NCI-H446 treated with DMSO at 0.1 percent for 48 hours (cell line): ENCODE data around the gene ST3GAL3.
"Not testable (repeated sequence)": the region's sequence is repeated elsewhere in the genome, so short reads cannot be mapped to it uniquely, and the experiment has no call there.

Experiments
- DNase-seq: peaks from one replicate; lab custom pipeline; 2025; lab: John Stamatoyannopoulos, UW

ST3GAL3 gene

DNA sequence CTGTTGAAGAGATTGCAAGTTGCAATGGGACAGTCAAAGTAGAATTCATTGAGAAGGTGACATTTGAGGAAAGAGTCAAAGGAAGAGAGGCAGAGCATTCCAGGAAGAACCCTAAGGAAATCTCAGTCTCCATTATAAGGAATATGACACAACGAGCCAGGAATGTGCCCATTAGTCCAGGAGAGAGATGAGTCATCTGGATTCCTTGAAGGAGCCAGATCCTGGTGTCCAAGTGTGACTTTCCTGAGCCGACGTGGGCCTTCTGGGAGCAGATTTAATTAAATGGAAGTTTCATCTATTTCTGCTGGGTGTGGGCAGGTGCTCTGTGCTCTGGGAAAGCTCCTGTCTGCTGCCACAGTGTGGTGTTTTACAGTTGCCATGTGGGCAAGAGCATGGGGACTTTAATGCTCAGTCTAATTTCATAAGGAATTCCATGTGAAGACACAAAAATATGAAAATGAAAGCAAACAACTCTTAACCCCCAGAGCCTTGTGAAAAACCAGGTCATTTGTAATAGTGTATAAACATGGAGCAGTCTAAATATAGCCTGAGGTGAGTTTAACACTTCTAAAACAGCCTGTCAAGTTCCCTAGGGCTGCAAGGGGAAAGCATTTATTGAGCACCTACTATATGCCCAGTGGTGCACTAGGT, 114.8 kb downstream of the ST3GAL3 start:
- DNase-seq = peak; percentile 12

DNA sequence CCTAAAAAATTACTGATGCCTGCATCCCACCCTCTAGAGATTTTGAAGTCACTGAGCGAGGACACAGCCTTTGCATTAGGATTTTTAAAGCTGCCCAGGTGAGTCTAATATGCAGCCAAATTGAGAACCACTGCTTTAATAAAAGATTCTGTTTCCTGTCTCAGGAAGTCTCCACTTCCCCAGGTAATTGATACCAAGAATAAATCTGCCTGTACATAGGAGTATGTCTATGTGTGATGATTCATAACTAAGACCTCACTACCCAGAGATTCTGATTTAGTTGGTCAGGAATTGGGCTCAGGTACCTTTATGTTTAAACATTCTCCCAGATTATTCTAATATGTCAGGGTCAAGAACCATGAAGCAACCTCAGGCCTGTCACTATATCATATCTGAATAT, 117.5 kb downstream of the ST3GAL3 start:
- DNase-seq = no peak

DNA sequence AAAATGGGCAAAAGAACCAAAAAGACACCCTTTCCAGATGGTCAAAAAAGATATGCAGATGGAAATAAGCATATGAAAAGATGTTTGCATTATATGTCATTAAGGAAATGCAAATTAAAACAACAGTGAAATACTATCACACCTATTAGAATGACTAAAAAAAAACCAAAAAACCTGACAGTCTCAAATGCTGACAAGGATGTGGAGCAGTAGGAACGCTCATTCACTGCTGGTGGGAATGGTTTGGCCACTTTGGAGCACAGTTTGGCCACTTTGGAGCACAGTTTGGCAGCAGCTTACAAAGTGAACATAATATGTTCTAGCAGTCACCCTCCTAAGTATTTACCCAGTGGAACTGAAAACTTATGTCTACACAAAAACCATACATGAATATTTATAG, 121.2 kb downstream of the ST3GAL3 start:
- DNase-seq = no peak

DNA sequence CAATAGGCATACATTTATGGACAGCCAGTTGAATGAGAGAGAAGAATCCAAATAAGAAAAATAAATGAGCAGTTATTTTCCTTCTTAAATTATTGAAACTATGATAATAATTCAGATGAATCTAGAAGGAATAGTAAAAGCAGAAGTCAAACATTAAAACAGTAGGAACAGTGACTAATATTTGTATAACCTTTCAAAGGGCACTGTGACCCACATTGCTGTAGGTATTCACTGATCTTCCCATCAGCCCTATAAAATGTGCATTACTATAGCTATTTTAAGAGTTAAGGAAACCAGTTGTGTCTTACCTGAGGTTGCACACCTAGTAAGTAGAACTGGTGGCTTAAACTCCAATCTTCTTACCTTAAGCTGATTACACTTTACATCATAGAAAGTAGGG, 123.5 kb downstream of the ST3GAL3 start:
- DNase-seq = no peak

DNA sequence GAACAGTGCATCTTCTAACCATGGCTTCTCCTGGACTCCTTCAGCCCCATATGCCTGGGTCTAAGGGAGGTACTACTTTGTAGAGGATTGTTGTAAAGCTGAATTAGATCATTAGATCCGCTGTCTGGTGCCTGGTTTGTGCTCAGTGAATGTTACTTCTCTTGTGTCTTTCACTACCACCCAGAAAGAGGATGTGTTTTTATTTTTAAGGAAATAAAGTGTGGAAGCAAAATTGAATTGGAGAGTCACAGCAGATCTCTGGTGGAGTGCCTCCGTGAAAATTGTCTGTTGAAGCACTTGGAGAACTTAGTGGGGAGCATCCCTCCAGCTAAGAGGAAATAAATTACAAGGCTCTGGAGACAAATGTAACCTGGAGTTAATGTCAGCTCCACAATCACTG, 124.5 kb downstream of the ST3GAL3 start:
- no peak for DNase-seq

DNA sequence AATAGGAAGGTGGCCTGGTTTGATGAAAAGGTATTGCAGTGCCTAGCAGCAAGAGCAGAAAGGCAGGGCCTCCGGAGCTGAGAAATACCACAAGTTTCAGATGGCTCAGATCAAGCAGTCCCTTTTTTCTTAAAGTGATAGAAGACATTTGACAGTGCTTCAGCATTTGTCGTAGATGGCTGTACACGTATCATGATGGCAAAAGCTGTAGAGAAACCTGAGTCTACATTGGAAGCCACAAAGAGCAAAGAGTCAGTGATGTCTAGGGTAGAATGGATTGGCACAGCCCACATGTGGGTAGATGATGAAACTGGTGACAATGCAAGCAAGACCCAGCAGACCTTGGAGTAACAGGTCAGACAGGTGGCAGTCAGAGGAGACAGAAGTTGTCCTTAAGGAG, 124.9 kb downstream of the ST3GAL3 start:
- no peak for DNase-seq

DNA sequence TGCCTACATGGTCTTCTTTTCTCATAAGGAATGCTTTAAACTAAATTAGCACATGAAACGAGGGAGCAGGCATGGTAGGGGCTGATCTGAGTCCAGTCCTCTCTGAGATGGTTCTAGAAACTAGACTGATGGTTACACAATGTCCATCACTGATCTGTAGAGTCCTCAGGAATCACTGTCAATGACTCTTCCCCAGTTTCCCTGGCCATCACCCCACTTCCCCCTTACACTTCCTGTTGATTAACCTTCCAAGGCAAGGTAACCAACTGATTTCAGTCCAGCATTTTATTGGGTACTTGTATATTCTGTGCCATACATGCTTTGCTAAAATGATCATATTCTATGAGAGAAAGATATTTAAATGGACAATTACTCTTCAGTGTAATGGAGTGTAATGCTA, 125.7 kb downstream of the ST3GAL3 start:
- no peak for DNase-seq

DNA sequence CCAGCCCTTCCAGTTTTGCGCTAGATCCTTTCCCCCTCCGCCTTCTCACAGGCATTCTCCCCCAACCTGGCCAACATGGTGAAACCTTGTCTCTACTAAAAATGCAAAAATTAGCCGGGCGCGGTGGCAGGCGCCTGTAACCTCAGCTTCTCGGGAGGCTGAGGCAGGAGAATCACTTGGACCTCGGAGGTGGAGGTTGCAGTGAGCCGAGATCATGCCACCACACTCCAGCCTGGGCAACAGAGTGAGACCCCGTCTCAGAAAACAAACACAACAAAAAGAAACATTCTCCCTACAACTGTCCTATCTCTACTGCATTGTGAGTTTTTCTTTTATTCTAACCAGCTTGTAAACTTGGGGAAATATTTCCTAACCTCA, 126.6 kb downstream of the ST3GAL3 start:
- not testable (repeated sequence) for DNase-seq

DNA sequence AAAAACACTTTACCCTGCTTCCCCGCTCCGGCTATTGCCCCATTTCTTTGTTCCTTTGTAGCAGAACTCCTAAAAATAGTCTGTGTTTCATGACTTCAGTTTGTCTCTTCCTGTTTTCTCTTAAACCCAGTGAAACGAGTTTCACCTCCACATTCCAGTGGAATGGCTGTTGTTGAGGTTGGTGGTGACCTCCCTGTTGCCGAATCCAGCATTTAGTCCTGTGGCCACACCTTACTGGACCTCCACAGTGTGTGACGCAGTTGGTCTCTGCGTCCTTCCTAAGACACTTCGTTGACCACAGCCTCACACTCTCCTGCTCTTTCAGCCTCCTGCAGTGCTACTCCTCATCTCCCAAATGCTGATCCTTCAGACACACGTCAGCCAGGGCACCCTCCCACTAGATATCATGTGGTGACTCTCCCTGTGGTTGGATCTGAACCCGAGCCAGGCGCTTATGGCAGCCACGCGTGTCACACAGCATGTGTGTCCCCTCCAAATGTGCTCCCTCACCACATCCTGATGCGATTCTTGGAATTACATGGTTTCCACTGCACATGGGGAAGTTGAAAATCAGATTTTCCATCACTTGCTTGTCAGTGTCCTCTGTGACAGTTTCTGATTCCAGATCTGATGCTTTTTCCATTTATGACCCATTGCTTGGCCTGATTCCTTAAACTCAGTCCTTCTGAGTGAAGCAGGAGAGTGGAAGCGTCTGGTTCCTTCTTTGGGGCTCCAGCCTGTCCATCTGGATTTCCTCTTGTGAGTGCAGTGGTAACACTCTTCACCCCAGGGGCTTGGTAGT, 127.1 kb downstream of the ST3GAL3 start:
- DNase-seq = no peak

DNA sequence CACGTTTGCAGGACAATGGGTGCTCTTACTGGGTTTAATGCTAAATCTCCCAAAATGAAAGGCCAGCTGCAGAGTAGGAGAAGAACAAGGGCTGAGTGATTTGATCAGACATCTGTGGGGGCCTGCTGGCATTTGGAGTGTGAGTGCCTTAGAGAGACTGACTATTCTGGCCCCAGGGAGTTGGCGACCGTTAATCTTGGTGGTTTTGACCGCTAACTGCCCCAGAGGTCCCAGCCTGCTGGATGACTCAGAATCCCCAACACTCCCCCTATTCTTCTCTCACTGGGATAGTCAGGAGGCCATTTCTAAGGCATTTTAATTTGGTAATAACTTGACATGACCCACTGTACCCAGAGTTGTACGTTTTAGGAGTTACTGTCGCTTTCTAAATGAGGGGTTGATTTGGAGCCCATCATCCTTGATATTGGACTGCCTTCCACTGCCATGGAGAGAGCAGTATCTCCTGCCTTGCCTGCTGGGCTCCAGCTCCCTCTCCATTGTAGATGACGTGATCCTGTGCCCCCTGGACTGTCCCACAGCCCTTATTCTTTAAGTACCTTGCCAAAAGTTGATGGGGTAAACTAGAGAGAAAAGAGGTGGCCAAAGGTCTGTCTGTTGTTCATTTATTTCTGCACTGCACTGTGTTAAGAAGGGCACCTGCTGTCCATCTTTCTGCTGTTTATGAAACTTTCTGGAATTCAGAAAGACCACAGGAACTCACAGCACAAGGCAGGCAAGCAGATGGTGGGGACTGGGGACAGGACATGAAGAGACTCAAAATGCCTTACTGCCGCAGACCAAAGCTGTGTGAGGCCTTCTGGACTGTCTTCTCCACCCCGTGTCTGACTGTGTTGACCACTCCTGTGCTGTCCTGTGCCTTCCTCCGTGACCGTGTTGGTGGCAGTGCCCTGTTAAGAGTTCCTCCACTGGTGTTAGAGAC, 128.0 kb downstream of the ST3GAL3 start:
- no peak for DNase-seq

DNA sequence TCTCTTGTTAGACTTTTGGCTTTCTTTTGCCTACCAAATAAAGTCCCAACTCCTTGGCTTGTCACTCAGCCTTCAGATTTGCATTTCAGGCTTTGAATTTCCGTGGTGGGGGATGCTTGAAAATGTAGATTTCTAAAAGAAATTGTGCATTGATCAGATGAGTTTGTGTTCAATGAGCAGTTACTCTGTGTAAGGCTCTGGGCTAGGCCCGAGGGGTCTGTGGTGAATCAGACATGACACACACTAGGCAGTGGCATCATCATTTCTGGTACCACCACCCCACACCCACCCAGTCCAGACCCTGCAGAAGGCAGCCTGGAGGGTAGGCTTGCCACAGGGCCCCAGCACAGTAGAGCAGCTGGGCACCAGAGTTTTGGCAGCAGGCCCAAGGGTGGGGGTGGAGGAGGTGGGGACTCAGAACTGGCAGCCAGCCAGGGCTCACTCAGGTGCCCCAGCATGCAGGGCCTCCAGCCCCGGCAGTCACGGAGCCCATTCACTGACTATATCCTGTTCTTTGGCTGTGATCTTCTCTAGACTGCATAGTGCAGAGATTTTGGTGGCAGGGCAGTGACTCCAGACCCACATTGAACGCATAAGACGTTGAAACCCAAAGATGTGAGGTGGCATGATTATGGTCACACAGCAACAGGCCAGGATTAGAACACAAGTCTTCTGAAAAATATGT, 129.1 kb downstream of the ST3GAL3 start:
- peak; percentile 72 for DNase-seq

DNA sequence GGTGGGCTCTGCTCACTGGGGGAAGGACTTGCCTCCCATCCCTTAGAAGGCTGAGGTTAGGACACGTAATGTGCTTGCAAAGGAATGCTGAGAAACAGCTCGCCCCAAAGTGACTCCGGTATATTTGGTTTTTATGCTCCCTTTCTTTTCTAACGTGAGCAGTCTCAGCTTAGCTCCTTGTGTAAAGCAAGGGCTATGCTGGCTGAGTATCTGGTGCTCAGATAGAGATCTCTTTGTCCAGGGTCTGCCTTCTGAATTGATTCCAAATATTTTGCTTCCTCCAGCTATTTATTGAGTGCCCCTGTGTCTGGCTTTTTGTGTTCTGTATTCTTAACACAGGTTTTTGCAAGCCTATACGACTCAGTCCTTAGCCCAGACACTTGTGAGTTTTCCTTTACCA, 131.7 kb downstream of the ST3GAL3 start:
- no peak for DNase-seq

DNA sequence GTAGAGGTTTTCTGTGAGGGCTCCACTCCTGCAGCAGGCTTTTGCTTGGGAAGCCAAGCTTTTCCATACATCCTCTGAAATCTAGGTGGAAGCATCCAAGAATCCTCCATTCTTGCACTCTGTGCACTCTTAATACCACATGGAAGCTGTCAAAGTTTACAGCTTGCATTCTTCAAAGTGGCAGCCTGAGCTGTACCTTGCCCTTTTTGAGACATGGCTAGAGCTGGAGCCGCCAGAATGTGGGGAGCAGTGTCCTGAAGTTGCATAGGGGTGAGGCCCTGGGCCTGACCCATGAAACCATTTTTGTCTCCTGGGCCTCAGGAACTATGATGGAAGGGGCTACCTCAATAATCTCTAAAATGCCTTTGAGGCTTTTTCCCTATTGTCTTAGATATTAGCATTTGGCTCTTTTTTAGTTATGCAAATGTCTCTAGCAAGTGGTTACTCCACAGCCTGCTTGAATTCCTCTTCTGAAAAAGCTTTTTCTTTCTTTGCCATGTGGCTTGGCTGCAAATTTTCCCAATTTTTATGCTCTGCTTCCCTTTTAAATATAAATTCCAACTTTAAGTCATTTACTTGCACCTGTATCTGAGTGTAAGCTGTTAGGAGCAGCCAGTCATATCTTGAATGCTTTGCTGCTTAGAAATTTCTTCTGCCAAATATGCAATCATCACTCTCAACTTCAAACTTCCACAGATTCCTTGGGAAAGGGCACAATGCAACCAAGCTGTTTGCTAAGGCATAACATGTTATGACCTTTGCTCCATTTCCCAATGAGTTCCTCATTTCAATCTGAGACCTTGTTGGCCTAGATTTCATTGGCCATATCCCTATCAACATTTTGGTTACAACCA, 134.2 kb downstream of the ST3GAL3 start:
- no peak for DNase-seq

DNA sequence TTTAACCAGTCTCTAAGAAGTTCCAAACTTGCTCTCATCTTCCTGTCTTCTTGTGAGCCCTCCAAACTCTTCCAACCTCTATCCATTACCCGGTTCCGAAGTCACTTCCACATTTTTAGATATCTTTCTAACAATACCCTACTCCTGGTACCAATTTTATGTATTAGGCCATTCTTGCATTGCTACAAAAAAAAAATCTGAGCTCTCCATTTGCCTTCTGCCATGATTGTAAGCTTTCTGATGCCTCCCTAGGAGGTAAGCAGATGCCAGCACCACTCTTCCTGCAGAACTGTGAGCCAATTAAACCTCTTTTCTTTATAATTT, 134.8 kb downstream of the ST3GAL3 start:
- no peak for DNase-seq

DNA sequence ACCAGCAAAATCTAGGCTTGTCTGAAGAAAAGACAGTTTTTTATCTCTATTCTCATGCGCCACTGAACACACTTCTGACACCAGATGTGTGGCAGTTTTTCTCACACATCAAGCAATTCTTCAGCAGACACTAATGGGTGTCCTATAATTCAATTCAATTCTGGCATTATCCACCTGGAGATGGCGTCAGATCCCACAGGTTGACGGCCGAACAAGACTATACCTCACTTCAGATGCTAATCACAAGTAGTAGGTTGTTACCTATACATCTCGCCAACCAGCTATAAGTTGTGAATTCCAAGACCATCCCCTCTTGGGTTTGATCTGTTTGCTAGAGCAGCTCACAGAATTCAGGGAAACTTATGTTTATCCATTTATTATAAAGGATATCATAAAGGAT, 136.3 kb downstream of the ST3GAL3 start:
- DNase-seq = no peak

DNA sequence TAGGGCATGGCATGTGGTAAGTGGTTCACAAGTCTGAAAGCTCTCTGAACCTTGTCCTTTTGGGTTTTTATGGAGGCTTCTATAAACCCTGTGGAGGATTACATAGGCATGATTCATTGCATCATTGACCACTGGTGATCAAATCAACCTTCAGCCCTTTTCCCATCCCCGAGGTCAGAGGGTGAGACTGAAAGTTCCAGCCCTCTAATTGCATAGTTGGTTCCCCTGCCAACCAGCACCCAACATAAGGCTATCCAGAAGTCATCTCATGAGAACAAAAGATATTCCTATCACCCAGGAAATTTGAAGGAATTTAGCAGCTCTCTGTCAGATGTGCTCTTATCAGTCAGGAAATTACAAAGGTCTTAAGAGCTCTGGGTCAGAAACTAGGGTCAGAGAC, 136.8 kb downstream of the ST3GAL3 start:
- no peak for DNase-seq

DNA sequence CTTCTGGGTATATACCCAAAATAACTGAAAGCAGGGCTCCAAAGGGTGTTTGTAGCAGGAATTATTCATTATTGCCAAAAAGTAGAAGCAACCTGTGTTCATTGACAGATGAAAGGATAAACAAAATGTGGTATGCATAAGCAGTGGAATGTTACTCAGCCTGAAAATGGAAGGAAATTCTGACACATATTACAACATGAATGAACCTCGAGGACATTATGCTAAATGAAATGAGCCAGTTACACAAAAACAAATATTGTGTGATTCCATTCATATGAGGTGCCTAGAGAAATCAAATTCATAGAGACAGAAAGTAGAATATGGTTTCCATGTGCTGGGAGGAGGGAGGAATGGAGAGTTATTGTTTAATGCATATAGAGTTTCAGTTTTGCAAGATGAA, 140.0 kb downstream of the ST3GAL3 start:
- DNase-seq = no peak

DNA sequence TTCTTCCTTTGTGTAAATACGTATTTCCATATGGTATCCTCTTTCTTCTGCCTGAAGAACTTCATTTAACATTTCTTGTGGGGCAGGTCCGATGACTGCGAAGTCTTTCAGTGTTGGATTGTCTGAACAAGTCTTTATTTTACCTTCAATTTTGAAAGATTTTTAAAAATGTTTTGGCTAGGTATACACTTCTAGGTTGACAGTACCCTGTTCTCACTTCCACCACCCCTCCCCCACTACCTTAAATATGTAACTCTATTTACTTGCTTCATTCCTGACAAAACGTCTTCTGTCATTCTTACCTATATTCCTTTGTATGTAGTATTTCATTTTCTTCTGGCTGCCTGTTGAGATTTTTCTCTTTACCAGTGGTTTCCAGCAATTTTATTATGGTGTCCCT, 140.5 kb downstream of the ST3GAL3 start:
- DNase-seq = no peak

DNA sequence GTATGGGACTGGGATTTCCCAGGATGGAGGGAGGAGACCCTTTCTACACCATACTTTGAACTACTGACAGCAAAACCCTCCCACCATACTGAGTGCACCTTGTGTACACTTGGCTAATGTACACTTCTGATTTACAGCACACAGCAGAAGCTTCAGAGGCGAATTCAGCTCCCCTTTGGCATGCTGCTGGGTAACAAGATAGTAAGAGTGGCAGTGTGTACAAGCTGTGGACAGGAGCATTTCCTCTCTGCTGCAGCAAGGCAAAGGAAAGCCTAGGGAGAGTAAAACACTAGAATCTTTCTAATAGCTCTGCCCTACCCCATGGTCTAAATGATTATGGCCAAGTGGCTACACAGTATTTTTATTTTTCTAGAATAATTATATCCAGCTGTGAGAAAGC, 142.3 kb downstream of the ST3GAL3 start:
- no peak for DNase-seq

DNA sequence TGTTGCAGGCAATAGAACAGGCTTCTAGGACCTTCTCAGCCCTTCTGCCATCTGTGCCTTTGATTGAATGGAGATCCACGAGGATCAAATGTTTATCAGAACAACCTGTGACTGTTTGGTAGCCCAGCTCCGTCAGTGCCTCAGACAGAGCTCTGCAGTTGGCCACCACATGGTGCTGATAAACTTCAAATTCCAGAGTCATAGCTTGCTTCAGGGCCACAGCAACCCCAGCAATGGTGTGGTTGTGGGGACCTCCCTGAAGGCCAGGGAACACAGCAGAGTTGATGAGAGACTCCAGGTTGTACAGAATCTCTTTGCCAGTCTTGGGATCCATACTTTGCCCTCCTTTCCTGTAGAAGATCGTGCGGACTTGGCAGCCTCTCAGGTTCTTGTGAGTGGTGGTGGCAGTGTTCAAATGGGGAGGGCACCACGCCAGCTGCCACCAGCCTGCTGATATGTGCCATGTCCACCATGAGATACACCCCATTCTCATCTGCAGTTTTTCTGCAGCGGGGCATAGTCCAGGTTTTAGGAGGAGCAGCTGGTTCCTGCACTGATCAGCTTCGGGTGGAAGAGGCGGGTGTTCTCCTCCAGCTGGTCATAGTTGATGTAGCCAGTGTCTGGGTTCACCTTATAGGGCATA, 143.4 kb downstream of the ST3GAL3 start:
- DNase-seq = no peak
